H1 (cell line): ENCODE data around the gene VAV2. TPM values are rescaled to one million over a fixed set of nuclear protein-coding genes. Genes with fewer than 3 reads are reported as not detected.
A peak's percentile ranks its signal among the peaks of the same experiment; 100 is the strongest.

ENCODE experiments used
- CTCF ChIA-PET: fragments of 300-600 bp; sonication (Branson Sonifier 250); formaldehyde crosslinking; loops from one replicate; lab custom pipeline; 2021; ENCODE audit not compliant: partially characterized antibody; lab: Charles Lee
- POLR2A ChIA-PET: fragments of 300-600 bp; sonication (Branson Sonifier 250); formaldehyde crosslinking; loops from one replicate; lab custom pipeline; 2021; ENCODE audit warnings: inconsistent platforms; ENCODE audit not compliant: partially characterized antibody; lab: Charles Lee
- DNase-seq, 2 experiments: peaks; one replicate each; pipeline versions ENCODE4 v3.0.0 to v3.0.0-alpha.2; 2010 to 2022; ENCODE audit warnings: low spot score in 2 of 2, low read depth in 1 of 2, mixed read lengths in 1 of 2
- FAIRE-seq: peaks from 2 replicates; lab custom pipeline; 2011; peaks lifted over from hg19 to GRCh38; lab: Jason Lieb, UNC
- H2AFZ ChIP-seq: 2 replicates; pipeline ENCODE4 v1.8.1; 2012; ENCODE audit warnings: low read length, inconsistent platforms
- H2AK5ac ChIP-seq: 2 replicates; pipeline ENCODE4 v1.6.1; 2013; ENCODE audit warnings: low read depth, low read length
- H2BK120ac ChIP-seq: replicated peaks from 2 replicates; pipeline ENCODE3; 2013; ENCODE audit warnings: low read depth, low read length, inconsistent platforms
- H2BK12ac ChIP-seq: 2 replicates; pipeline ENCODE4 v1.6.1; 2013; ENCODE audit warnings: low read depth, low read length
- H2BK15ac ChIP-seq: 2 replicates; pipeline ENCODE4 v1.6.1; 2013; ENCODE audit warnings: low read length
- H2BK20ac ChIP-seq: 2 replicates; pipeline ENCODE4 v1.6.1; 2013; ENCODE audit warnings: low read length
- H2BK5ac ChIP-seq: 2 replicates; pipeline ENCODE4 v1.6.1; 2013; ENCODE audit warnings: low read depth, low read length
- H3K14ac ChIP-seq: 2 replicates; pipeline ENCODE4 v1.6.1; 2013; ENCODE audit warnings: inconsistent platforms; ENCODE audit not compliant: insufficient read length
- H3K18ac ChIP-seq: 2 replicates; pipeline ENCODE4 v1.6.1; 2013; ENCODE audit warnings: low read length; ENCODE audit errors: extremely low read depth
- H3K23ac ChIP-seq: 2 replicates; pipeline ENCODE4 v1.6.1; 2013; ENCODE audit warnings: inconsistent platforms; ENCODE audit not compliant: insufficient read length
- H3K23me2 ChIP-seq: 2 replicates; pipeline ENCODE4 v1.6.1; 2013; ENCODE audit warnings: low read depth, low read length
- H3K27ac ChIP-seq: 2 replicates; pipeline ENCODE4 v1.6.1; 2011; ENCODE audit warnings: low read depth, low read length, inconsistent platforms
- H3K27me3 ChIP-seq, 4 experiments: replicated peaks in 1 of 4; 1 replicate in 1 of 4; 2 replicates in 3 of 4; pipeline versions ENCODE4 v1.6.1 to v1.8.1; 2011 to 2013; ENCODE audit warnings: low read length in 3 of 4, mild to moderate bottlenecking in 3 of 4, inconsistent platforms in 2 of 4, mixed read lengths in 2 of 4, moderate library complexity in 1 of 4; ENCODE audit not compliant: control insufficient read depth in 3 of 4, insufficient read depth in 3 of 4; ENCODE audit errors: extremely low read depth in 1 of 4
- H3K36me3 ChIP-seq, 4 experiments: 2 replicates each; pipeline versions ENCODE4 v1.6.1 to v1.8.1; 2011 to 2013; ENCODE audit warnings: mild to moderate bottlenecking in 4 of 4, low read length in 3 of 4, moderate library complexity in 2 of 4, control low read depth in 1 of 4, inconsistent platforms in 1 of 4; ENCODE audit not compliant: insufficient read depth in 4 of 4, control insufficient read depth in 2 of 4
- H3K4ac ChIP-seq: replicated peaks from 2 replicates; pipeline ENCODE3; 2013; ENCODE audit warnings: low read length, low read depth, mixed read lengths, inconsistent platforms; ENCODE audit not compliant: insufficient read length
- H3K4me1 ChIP-seq, 4 experiments: replicated peaks in 1 of 4; 1 replicate in 1 of 4; 2 replicates in 3 of 4; pipeline versions ENCODE4 v1.6.1 to v1.8.1; 2011 to 2013; ENCODE audit warnings: low read length in 3 of 4, inconsistent platforms in 2 of 4, mixed read lengths in 1 of 4; ENCODE audit not compliant: insufficient read depth in 4 of 4, control insufficient read depth in 3 of 4
- H3K4me2 ChIP-seq, 2 experiments: 2 replicates each; pipeline versions ENCODE4 v1.6.1 to v1.8.1; 2011 to 2013; ENCODE audit warnings: low read depth in 2 of 2, low read length in 2 of 2, control low read depth in 1 of 2, inconsistent platforms in 1 of 2, mild to moderate bottlenecking in 1 of 2; ENCODE audit not compliant: insufficient read depth in 1 of 2
- H3K4me3 ChIP-seq, 4 experiments: fragments of 200-600, 300-600 bp in 1 of 4; sonication (generic), shearing (Covaris generic), sonication (Bioruptor Twin) in 1 of 4; 2 replicates each; pipeline versions ENCODE4 v1.5.1 to v1.8.1; 2011 to 2016; ENCODE audit warnings: low read length in 4 of 4, low read depth in 3 of 4, control low read depth in 2 of 4, inconsistent platforms in 2 of 4, mild to moderate bottlenecking in 2 of 4, mixed read lengths in 1 of 4, moderate library complexity in 1 of 4; ENCODE audit not compliant: insufficient read depth in 2 of 4; ENCODE audit errors: extremely low read depth in 1 of 4
- H3K56ac ChIP-seq: replicated peaks from 2 replicates; pipeline ENCODE3; 2013; ENCODE audit warnings: low read depth, mild to moderate bottlenecking, mixed read lengths, low read length, inconsistent platforms; ENCODE audit not compliant: insufficient read length
- H3K79me1 ChIP-seq: 2 replicates; pipeline ENCODE4 v1.6.1; 2013; ENCODE audit warnings: low read depth, low read length, control low read depth
- H3K79me2 ChIP-seq, 2 experiments: 2 replicates each; pipeline versions ENCODE4 v1.6.1 to v1.8.1; 2012 to 2013; ENCODE audit warnings: low read length in 2 of 2, mild to moderate bottlenecking in 2 of 2, inconsistent platforms in 1 of 2; ENCODE audit not compliant: insufficient read depth in 2 of 2, control insufficient read depth in 1 of 2
- H3K9ac ChIP-seq, 4 experiments: replicated peaks in 1 of 4; 1 replicate in 1 of 4; 2 replicates in 3 of 4; pipeline versions ENCODE4 v1.6.1 to v1.8.1; 2011 to 2013; ENCODE audit warnings: low read depth in 3 of 4, low read length in 3 of 4, control low read depth in 2 of 4, mild to moderate bottlenecking in 2 of 4, moderate library complexity in 2 of 4, inconsistent platforms in 1 of 4; ENCODE audit errors: extremely low read depth in 1 of 4
- H3K9me3 ChIP-seq, 2 experiments: 2 replicates each; pipeline versions ENCODE4 v1.6.1 to v1.8.1; 2012 to 2013; ENCODE audit warnings: mild to moderate bottlenecking in 2 of 2, moderate library complexity in 2 of 2, control low read depth in 1 of 2, inconsistent platforms in 1 of 2, low read depth in 1 of 2, low read length in 1 of 2, mixed read lengths in 1 of 2; ENCODE audit not compliant: insufficient read depth in 2 of 2
- H4K20me1 ChIP-seq, 2 experiments: replicated peaks in 1 of 2; 2 replicates each; pipeline versions ENCODE3 to v1.8.1; 2011 to 2013; ENCODE audit warnings: inconsistent platforms in 2 of 2, low read length in 2 of 2, mild to moderate bottlenecking in 1 of 2; ENCODE audit not compliant: insufficient read depth in 2 of 2, control insufficient read depth in 1 of 2
- H4K5ac ChIP-seq: 2 replicates; pipeline ENCODE4 v1.6.1; 2013; ENCODE audit warnings: low read length, low read depth, mixed read lengths, inconsistent platforms; ENCODE audit not compliant: insufficient read length
- H4K8ac ChIP-seq: 2 replicates; pipeline ENCODE4 v1.8.0; 2013; ENCODE audit warnings: mild to moderate bottlenecking, moderate library complexity, low read length, inconsistent platforms; ENCODE audit not compliant: insufficient read depth; ENCODE audit errors: extremely low read depth
- H4K91ac ChIP-seq: replicated peaks from 2 replicates; pipeline ENCODE3; 2013; ENCODE audit warnings: low read length, mixed read lengths, inconsistent platforms; ENCODE audit not compliant: insufficient read length
- BCL11A ChIP-seq, 2 experiments: IDR thresholded peaks; one replicate each; pipeline ENCODE4 v1.6.1; 2011; ENCODE audit warnings: low read depth in 2 of 2, low read length in 2 of 2, mild to moderate bottlenecking in 2 of 2
- CBX5 ChIP-seq: fragments of 300-800, 300-1000 bp; sonication (generic); IDR thresholded peaks from 2 replicates; pipeline ENCODE4 v1.7.1; 2016; ENCODE audit warnings: antibody characterized with exemption, low read length, low read depth
- JUND ChIP-seq: IDR thresholded peaks from 2 replicates; pipeline ENCODE4 v1.6.1; 2011; ENCODE audit warnings: mild to moderate bottlenecking, improper control_type of control experiment, low read length
- KDM5A ChIP-seq: fragments of 200-600 bp; IDR thresholded peaks from 2 replicates; pipeline ENCODE4 v1.7.1; 2012; ENCODE audit warnings: mild to moderate bottlenecking, low read length, inconsistent platforms, mixed read lengths
- MAFK ChIP-seq: IDR thresholded peaks from 2 replicates; pipeline ENCODE4 v1.6.1; 2012; ENCODE audit warnings: low read depth, mild to moderate bottlenecking, improper control_type of control experiment, low read length
- SIN3A ChIP-seq, 2 experiments: IDR thresholded peaks in 1 of 2; conservative IDR thresholded peaks in 1 of 2; 2 replicates each; pipeline ENCODE4 v1.6.1; 2011 to 2012; ENCODE audit warnings: low read length in 2 of 2, improper control_type of control experiment in 1 of 2, low read depth in 1 of 2, mild to moderate bottlenecking in 1 of 2
- SP2 ChIP-seq: IDR thresholded peaks from 2 replicates; pipeline ENCODE4 v1.6.1; 2012; ENCODE audit warnings: mild to moderate bottlenecking, low read length, inconsistent platforms
- WGBS, 2 experiments: shearing (Covaris generic) in 1 of 2; methylation state at CpG; one replicate each; pipeline versions ENCODE4 v1.1.6 to v1.1.7; 2013 to 2015; ENCODE audit warnings: low lambda C conversion rate in 2 of 2, mixed read lengths in 2 of 2, inconsistent platforms in 1 of 2, low coverage in 1 of 2, missing lambda C conversion rate in 1 of 2; ENCODE audit not compliant: insufficient replicate concordance in 2 of 2, insufficient coverage in 1 of 2, insufficient read length in 1 of 2; ENCODE audit errors: extremely low coverage in 1 of 2, missing lambda C conversion rate in 1 of 2; 5-methylcytosine and 5-hydroxymethylcytosine counted together
- polyA plus RNA-seq, 7 experiments: library from polyadenylated mRNA; depleted of rRNA in 3 of 7; stranded (reverse) in 5 of 7; unstranded in 2 of 7; fragments of >200 nt in 5 of 7; fragments of 200-250 nt in 2 of 7; gene quantifications; 1 replicate in 5 of 7; 2 replicates in 1 of 7; 4 replicates in 1 of 7; pipeline versions ENCODE4 v1.2.1 to v1.2.3, GENCODE V29; 2011 to 2013; ENCODE audit warnings: missing spikeins in 2 of 7, mixed read lengths in 2 of 7
- total RNA-seq: library from RNA; stranded (reverse); fragmentation: NEBNext Ultra II Directional; extraction: Animal tissue kit (Norgen Biotek cat#: 25700); gene quantifications from 2 replicates; pipeline ENCODE4 v1.2.1, GENCODE V29; 2021
- TF ChIP-seq, protein P1 (sequence below): IDR thresholded peaks from 2 replicates; pipeline ENCODE4 v1.6.1; 2012; ENCODE audit warnings: inconsistent platforms
- TF ChIP-seq, protein P2 (sequence below): IDR thresholded peaks from 2 replicates; pipeline ENCODE4 v1.6.1; 2012; ENCODE audit warnings: low read length, inconsistent platforms

VAV2 gene
- total and polyA plus RNA-seq, 2 of the 8 experiments (the other 6 are each of a cell fraction or from before 2014, with no cell fraction given) = 13.6 to 37.6 TPM

DNA sequence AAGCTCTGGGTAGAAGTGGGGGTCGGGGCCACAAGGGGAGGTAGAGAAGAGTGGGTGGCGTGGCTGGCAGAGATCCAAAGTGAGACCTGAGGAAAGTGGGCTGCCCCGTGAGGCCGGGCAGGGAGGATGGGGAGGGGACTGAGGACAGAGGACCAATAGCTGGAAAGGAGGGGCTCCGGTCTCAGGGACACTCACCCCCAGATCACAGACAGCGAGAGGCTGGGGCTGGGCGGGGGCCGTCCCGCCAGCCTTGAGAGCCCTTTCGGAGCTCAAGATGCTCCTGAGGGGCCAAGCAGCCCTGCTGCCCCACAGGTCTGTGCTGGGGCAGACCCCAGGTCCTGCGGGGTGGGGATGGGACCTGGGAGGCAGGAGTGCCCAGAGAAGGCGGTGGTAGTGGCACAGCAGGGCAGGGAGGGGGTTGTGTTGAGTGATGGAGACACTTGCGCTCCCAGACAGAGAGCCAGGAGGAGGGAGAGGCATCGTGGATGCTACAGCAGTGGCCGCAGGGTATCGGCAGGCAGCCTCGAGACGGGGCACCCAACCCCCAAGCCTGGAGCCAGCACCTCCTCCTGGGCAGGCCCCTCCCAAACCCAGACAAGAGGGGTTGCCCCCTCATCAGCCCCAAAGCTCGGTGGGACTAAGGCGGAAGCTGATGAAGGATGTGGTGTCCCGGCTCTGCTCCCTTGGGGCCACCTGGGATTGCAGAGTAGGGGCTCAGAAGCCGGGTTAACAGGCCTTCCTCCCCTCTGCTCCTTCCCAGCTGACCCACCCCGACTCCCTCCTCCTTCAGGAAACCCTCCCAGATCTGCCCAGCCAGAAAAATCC is 257.3 kb downstream of the VAV2 start:
- CTCF ChIA-PET = interaction anchor here (0.9 to 8.8 kb wide), 8 partner anchors 8 to 259 kb away, joined by 3 to 44 read pairs (median 6); no protein-coding TSS in a partner anchor
- H2BK15ac ChIP-seq = 0 out of 2 replicates have a peak overlapping the region, but pooled peaks have one; percentile 88
- no peak overlapping the region for H3K27ac ChIP-seq
- H3K27me3 ChIP-seq = no peaks in the 10 kb centered on the region
- no peaks in the 10 kb centered on the region for H3K79me1 ChIP-seq
- POLR2A ChIA-PET = interaction anchor here (0.9 to 1.1 kb wide), 2 partner anchors 19 to 195 kb away, joined by 3 read pairs; no protein-coding TSS in a partner anchor
- no peaks in the 10 kb centered on the region for H3K79me2 ChIP-seq
- DNase-seq = no peak
- H4K8ac ChIP-seq = no peak overlapping the region; the same call in 1 of the 2 replicates
- H3K4me3 ChIP-seq = 0 out of 8 replicates have a peak overlapping the region, but pooled peaks of 1 of the 4 experiments have one; percentile 15
- peaks cover 2% of the 10 kb centered on the region; the same call in 1 of the 2 replicates for H3K23me2 ChIP-seq
- H3K23ac ChIP-seq = no peak overlapping the region
- WGBS, 2 experiments = 63% methylated on average over 12 of the region's 23 CpGs; no CpG with 5 or more reads in 1 of the 2 experiments
- H2BK12ac ChIP-seq = peak overlapping the region; percentile 95; the same call in 1 of the 2 replicates
- H3K14ac ChIP-seq = no peak overlapping the region
- FAIRE-seq = no peak
- peak overlapping the region; percentile 36 for H3K4ac ChIP-seq
- H3K4me1 ChIP-seq = peaks cover 0 to 29% (median 23%) of the 10 kb centered on the region in 4 experiments; a peak in 6 of 7 replicates
- H4K20me1 ChIP-seq = peaks cover 0 to 3% of the 10 kb centered on the region in 2 experiments
- H3K56ac ChIP-seq = no peak overlapping the region
- H2AFZ ChIP-seq = peak overlapping the region; percentile 28; the same call in 1 of the 2 replicates
- H3K18ac ChIP-seq = peak overlapping the region; percentile 98
- peak overlapping the region; percentile 95; the same call in 1 of the 2 replicates for H2BK20ac ChIP-seq
- no peak overlapping the region for H2AK5ac ChIP-seq
- H4K5ac ChIP-seq = no peak overlapping the region
- H2BK120ac ChIP-seq = no peak overlapping the region
- no peak overlapping the region for H3K9ac ChIP-seq
- peak overlapping the region; percentile 63 to 67 for H3K4me2 ChIP-seq
- H2BK5ac ChIP-seq = peak overlapping the region; percentile 90; the same call in 1 of the 2 replicates
- no peaks in the 10 kb centered on the region for H3K9me3 ChIP-seq
- peak overlapping the region; percentile 49 for H4K91ac ChIP-seq
- H3K36me3 ChIP-seq = no peaks in the 10 kb centered on the region
- no peak for TF ChIP-seq CBX5
- TF ChIP-seq SP2 = no peak
- no peak for TF ChIP-seq MAFK
- TF ChIP-seq BCL11A (IDR thresholded peaks at IDR 0.05; ENCODE audit: low read depth in 2 of 2, low read length in 2 of 2) = no peak
- no peak for TF ChIP-seq SIN3A (conservative IDR thresholded peaks at IDR 0.05 in 1 of 2, IDR thresholded peaks at IDR 0.05 in 1 of 2; ENCODE audit: low read depth in 1 of 2, low read length in 2 of 2)
- TF ChIP-seq KDM5A = no peak
- TF ChIP-seq, protein P1, sequence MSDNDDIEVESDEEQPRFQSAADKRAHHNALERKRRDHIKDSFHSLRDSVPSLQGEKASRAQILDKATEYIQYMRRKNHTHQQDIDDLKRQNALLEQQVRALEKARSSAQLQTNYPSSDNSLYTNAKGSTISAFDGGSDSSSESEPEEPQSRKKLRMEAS = no peak
- TF ChIP-seq, protein P2, sequence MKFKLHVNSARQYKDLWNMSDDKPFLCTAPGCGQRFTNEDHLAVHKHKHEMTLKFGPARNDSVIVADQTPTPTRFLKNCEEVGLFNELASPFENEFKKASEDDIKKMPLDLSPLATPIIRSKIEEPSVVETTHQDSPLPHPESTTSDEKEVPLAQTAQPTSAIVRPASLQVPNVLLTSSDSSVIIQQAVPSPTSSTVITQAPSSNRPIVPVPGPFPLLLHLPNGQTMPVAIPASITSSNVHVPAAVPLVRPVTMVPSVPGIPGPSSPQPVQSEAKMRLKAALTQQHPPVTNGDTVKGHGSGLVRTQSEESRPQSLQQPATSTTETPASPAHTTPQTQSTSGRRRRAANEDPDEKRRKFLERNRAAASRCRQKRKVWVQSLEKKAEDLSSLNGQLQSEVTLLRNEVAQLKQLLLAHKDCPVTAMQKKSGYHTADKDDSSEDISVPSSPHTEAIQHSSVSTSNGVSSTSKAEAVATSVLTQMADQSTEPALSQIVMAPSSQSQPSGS = no peak
- TF ChIP-seq JUND = no peak
